Measurements from ENCODE around the gene HTR1D.
"Not testable (repeated sequence)": the region's sequence is repeated elsewhere in the genome, so short reads cannot be mapped to it uniquely, and the experiment has no call there.

The HTR1D gene

GRCh38 chr1:23216771-23217420 lies 406 bp downstream of the HTR1D start:
- DNase-seq: peak; percentile 44

- no peak for DNase-seq
Measured at GRCh38 chr1:23215751-23216449, 1.4 kb downstream of the HTR1D start.

GRCh38 chr1:23215291-23215690 lies 2.0 kb downstream of the HTR1D start:
- no peak for DNase-seq

- DNase-seq: no peak
Measured at GRCh38 chr1:23214640-23215039, 2.7 kb downstream of the HTR1D start.

GRCh38 chr1:23211955-23212354 lies 5.3 kb downstream of the HTR1D start:
- DNase-seq: no peak

GRCh38 chr1:23210963-23211362 lies 6.3 kb downstream of the HTR1D start:
- DNase-seq: no peak

- peak; percentile 4 for DNase-seq
Measured at GRCh38 chr1:23210351-23210785, 6.9 kb downstream of the HTR1D start.

GRCh38 chr1:23209770-23210169 lies 7.5 kb downstream of the HTR1D start:
- no peak for DNase-seq

GRCh38 chr1:23208527-23208926 lies 8.8 kb downstream of the HTR1D start:
- DNase-seq: no peak

GRCh38 chr1:23207733-23208132 lies 9.6 kb downstream of the HTR1D start:
- not testable (repeated sequence) for DNase-seq

- no peak for DNase-seq
Measured at GRCh38 chr1:23202263-23202749, 15.0 kb downstream of the HTR1D start.

GRCh38 chr1:23200883-23201282 lies 16.4 kb downstream of the HTR1D start:
- no peak for DNase-seq

- no peak for DNase-seq
Measured at GRCh38 chr1:23198373-23198772, 18.9 kb downstream of the HTR1D start.

GRCh38 chr1:23196627-23197328 lies 20.5 kb downstream of the HTR1D start:
- no peak for DNase-seq

GRCh38 chr1:23194119-23194984 lies 22.9 kb downstream of the HTR1D start:
- DNase-seq: no peak

GRCh38 chr1:23193391-23194118 lies 23.7 kb downstream of the HTR1D start:
- DNase-seq: no peak

- no peak for DNase-seq
Measured at GRCh38 chr1:23191199-23191598, 26.1 kb downstream of the HTR1D start.

- not testable (repeated sequence) for DNase-seq
Measured at GRCh38 chr1:23188936-23189452, 28.3 kb downstream of the HTR1D start.

GRCh38 chr1:23188434-23188884 lies 28.8 kb downstream of the HTR1D start:
- no peak for DNase-seq

- no peak for DNase-seq
Measured at GRCh38 chr1:23187637-23188036, 29.7 kb downstream of the HTR1D start.

- no peak for DNase-seq
Measured at GRCh38 chr1:23185381-23185780, 31.9 kb downstream of the HTR1D start.

All from stimulated activated CD4-positive, alpha-beta T cell treated with anti-CD3 and anti-CD28 coated beads, Interleukin-15, amount 100 ng/mL, for 24 hours (primary cell).